ENCODE results near the gene OR1L8.
"Not testable (repeated sequence)": the region's sequence is repeated elsewhere in the genome, so short reads cannot be mapped to it uniquely, and the experiment has no call there.

The OR1L8 gene

DNA sequence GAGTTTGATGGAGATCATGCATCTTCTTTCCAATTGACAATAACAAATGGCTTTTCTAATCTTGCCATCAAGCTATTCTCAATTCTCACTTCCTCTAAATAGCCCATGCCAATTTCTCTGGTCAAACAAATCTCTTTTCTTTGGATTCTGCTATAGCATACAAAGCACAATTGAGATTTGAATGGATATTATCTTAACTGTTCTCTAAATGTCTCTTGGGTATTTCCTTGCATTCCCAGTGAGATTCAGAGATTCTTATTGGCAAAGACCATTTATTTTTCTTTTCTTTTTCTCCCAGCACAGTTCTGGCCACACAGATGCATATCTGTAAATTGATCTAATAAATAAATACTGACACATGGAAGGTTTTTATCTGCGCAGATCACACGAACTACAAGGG is 30.4 kb downstream of the OR1L8 start, which contains the start of gene OR1N2:
Gene OR1N2, plus strand, starts transcription at position 301 of the 400 bp plus-strand sequence. CDS start 100 bp downstream, outside the sequence.
- Histone ChIP-seq H3K4me3 (ENCODE audit: low read length) (no peak within 1 kb of the TSS), H3K27me3 (replicated peaks; ENCODE audit: control insufficient read depth, insufficient read depth, low read length) (no peaks in the 10 kb centered on the region), H3K36me3 (ENCODE audit: control insufficient read depth, insufficient read depth, low read length, severe bottlenecking) (no peaks in the 10 kb centered on the region), H3K4me1 (ENCODE audit: control insufficient read depth, insufficient read depth, low read length) (no peaks in the 10 kb centered on the region), H3K9ac (ENCODE audit: low read length) (no peak within 1 kb of the TSS), H3K9me3 (ENCODE audit: control insufficient read depth, low read length) (no peaks in the 10 kb centered on the region)
- DNase-seq (ENCODE audit: low read depth) = no peak

DNA sequence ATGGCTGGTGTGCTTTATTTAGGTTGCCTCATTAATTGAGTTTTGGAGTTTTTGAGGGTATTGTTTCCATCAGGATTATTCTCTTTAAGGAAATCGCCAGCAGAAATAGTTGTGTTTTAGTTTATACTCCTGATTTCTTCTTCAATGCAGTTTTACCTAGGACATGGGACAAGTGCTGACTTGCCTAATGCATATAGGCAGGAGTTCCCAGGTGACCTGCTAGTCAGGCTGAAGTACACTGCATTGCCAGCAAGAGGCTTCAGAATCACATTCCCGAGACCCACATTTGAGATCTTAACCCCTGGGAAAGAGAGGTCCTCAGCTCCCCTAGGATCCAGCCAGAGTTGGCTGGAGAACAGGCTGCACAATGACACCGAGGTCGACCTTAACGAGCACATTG is 31.8 kb downstream of the OR1L8 start:
- Histone ChIP-seq H3K9me3 (ENCODE audit: control insufficient read depth, low read length) (no peaks in the 10 kb centered on the region), H3K36me3 (ENCODE audit: control insufficient read depth, insufficient read depth, low read length, severe bottlenecking) (no peaks in the 10 kb centered on the region), H3K4me3 (ENCODE audit: low read length) (no peak overlapping the region), H3K27me3 (replicated peaks; ENCODE audit: control insufficient read depth, insufficient read depth, low read length) (no peaks in the 10 kb centered on the region), H3K4me1 (ENCODE audit: control insufficient read depth, insufficient read depth, low read length) (no peaks in the 10 kb centered on the region), H3K9ac (ENCODE audit: low read length) (no peak overlapping the region)
- no peak for DNase-seq (ENCODE audit: low read depth)

DNA sequence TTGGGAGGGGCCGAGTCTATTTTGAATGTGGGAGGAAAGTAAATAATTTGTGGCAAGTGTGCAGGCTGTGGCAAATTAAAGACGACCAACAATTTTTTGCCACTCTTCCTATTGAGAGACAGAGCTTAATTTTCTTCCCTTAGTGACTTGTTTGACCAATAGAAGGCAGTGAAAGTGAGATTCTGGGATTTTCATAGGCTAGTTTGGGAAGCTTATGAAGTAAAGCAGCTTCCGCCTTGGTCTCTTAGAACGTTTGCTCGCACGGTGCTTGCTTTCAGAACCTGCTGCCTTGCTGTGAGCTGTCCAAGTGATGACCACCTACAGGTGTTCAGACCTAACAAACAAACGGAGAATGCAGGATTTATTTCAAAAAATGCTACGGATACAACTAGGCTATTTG is 37.0 kb downstream of the OR1L8 start:
- Histone ChIP-seq H3K9ac (ENCODE audit: low read length) (no peak overlapping the region), H3K9me3 (ENCODE audit: control insufficient read depth, low read length) (no peaks in the 10 kb centered on the region), H3K36me3 (ENCODE audit: control insufficient read depth, insufficient read depth, low read length, severe bottlenecking) (no peaks in the 10 kb centered on the region), H3K4me3 (ENCODE audit: low read length) (peak overlapping the region; percentile 29), H3K4me1 (ENCODE audit: control insufficient read depth, insufficient read depth, low read length) (no peaks in the 10 kb centered on the region), H3K27me3 (replicated peaks; ENCODE audit: control insufficient read depth, insufficient read depth, low read length) (no peaks in the 10 kb centered on the region)
- DNase-seq (ENCODE audit: low read depth) = no peak

DNA sequence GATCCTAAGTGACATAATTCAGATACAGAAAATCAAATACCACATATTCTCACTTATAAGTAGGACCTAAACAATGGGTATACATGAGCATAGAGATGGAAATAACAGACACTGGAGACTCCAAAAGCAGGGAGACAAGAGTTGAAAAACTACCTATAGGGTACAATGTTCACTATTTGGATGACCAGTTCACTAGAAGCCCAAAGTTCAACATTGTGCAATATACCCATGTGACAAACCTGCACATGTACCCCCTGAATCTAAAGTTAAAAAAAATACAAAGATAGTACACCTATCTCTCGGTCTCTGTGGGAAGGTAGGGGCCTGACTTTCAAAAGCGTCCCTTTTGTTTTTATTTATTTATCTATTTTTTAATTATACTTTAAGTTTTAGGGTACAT is 44.4 kb downstream of the OR1L8 start:
- no peaks in the 10 kb centered on the region for H3K36me3 ChIP-seq (ENCODE audit: control insufficient read depth, insufficient read depth, low read length, severe bottlenecking)
- H3K9me3 ChIP-seq (ENCODE audit: control insufficient read depth, low read length) = peaks cover 5% of the 10 kb centered on the region
- H3K27me3 ChIP-seq (replicated peaks; ENCODE audit: control insufficient read depth, insufficient read depth, low read length) = no peaks in the 10 kb centered on the region
- no peak overlapping the region for H3K9ac ChIP-seq (ENCODE audit: low read length)
- H3K4me1 ChIP-seq (ENCODE audit: control insufficient read depth, insufficient read depth, low read length) = no peaks in the 10 kb centered on the region
- no peak overlapping the region for H3K4me3 ChIP-seq (ENCODE audit: low read length)
- no peak for DNase-seq (ENCODE audit: low read depth)

DNA sequence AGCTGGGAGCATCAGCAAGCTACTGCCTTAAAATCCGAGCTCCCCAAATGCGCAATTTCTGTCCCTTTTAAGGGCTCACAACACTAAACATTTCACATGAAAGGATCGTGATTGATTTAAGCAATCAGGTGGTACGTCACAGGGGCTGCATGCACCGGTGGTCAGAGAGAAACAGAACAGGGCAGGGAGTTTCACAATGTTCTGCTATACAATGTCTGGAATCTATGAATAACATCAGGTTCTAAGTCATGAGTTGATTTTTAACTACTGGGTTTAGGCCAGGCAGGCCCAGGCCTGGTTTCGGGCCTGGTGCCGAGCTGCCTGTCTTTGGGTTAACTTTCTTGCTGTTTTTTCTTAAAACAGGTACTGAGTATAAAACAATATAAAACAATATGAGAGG is 46.1 kb downstream of the OR1L8 start:
- not testable (repeated sequence) for H3K4me3 ChIP-seq (ENCODE audit: low read length); H3K36me3 ChIP-seq (ENCODE audit: control insufficient read depth, insufficient read depth, low read length, severe bottlenecking); DNase-seq (ENCODE audit: low read depth); H3K27me3 ChIP-seq (replicated peaks; ENCODE audit: control insufficient read depth, insufficient read depth, low read length); H3K4me1 ChIP-seq (ENCODE audit: control insufficient read depth, insufficient read depth, low read length); H3K9me3 ChIP-seq (ENCODE audit: control insufficient read depth, low read length); H3K9ac ChIP-seq (ENCODE audit: low read length)

DNA sequence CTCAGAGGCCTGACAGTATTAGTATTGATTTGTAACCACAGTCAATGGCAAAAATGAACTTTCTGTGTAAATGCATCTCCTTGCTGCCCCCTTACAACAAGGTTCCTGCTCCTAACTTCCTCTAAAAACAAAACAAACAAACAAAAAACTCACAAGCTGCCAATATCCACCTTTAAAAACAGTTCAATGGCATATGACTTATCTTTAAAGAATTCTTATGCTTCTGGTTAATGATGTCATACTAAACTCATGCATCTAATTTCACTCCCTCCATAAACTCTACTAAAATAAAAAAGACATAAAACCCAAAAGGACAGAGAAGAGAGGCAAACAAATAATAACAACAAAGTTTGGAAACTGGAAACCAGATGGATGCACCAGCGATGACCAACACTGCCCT is 47.0 kb downstream of the OR1L8 start:
- no peak overlapping the region for H3K9ac ChIP-seq (ENCODE audit: low read length)
- peak; percentile 1 for DNase-seq (ENCODE audit: low read depth)
- no peaks in the 10 kb centered on the region for H3K27me3 ChIP-seq (replicated peaks; ENCODE audit: control insufficient read depth, insufficient read depth, low read length)
- no peak overlapping the region for H3K4me3 ChIP-seq (ENCODE audit: low read length)
- H3K4me1 ChIP-seq (ENCODE audit: control insufficient read depth, insufficient read depth, low read length) = no peaks in the 10 kb centered on the region
- peaks cover 5% of the 10 kb centered on the region for H3K9me3 ChIP-seq (ENCODE audit: control insufficient read depth, low read length)
- H3K36me3 ChIP-seq (ENCODE audit: control insufficient read depth, insufficient read depth, low read length, severe bottlenecking) = no peaks in the 10 kb centered on the region

DNA sequence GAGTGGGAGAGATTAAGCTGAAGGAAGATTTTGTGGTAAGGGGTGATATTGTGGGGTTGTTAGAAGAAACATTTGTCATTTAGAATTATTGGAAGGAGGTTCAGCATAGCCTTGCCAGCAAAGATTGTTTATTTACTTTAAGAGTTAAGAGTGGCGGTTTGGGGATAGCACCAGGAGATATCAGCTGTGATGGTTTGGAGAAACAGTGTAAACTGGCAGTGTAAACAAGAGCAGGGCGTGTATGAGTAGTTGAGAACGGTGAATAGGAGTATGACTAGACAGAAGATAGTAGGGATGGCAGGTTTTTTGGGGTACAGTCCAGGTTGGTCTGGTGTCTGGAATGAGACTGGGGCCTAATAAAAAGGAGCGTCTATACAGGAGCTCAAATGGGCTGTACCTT is 52.0 kb downstream of the OR1L8 start:
- not testable (repeated sequence) for H3K4me3 ChIP-seq (ENCODE audit: low read length); H3K36me3 ChIP-seq (ENCODE audit: control insufficient read depth, insufficient read depth, low read length, severe bottlenecking); H3K4me1 ChIP-seq (ENCODE audit: control insufficient read depth, insufficient read depth, low read length); H3K9ac ChIP-seq (ENCODE audit: low read length); H3K27me3 ChIP-seq (replicated peaks; ENCODE audit: control insufficient read depth, insufficient read depth, low read length); H3K9me3 ChIP-seq (ENCODE audit: control insufficient read depth, low read length); DNase-seq (ENCODE audit: low read depth)

DNA sequence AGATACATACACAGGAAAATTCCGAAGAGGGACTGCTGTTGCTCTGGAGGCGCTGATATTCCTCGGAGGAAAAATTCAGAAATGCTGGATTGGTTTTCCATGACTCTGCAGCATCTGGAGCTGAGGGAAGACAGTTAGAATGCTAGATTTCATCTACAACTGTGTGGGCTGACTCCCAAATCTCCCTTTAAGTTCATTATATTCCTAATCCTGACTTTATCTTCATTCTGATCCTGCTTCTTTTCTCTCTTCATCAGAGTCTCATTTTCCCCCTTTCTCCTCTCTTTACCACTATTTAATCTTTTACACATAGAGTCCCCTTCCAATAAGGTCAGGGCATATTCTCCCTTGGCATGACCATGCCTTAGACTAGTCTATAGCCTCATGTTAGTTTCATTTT is 56.0 kb downstream of the OR1L8 start, which contains the start of gene OR1N1:
Gene OR1N1, minus strand, starts transcription at position 101 of the 400 bp plus-strand sequence. Its CDS starts 0 bp downstream, at position 101.
- no peak for DNase-seq (ENCODE audit: low read depth)
- Histone ChIP-seq H3K27me3 (replicated peaks; ENCODE audit: control insufficient read depth, insufficient read depth, low read length) (no peaks in the 10 kb centered on the region), H3K4me1 (ENCODE audit: control insufficient read depth, insufficient read depth, low read length) (no peaks in the 10 kb centered on the region), H3K9me3 (ENCODE audit: control insufficient read depth, low read length) (no peaks in the 10 kb centered on the region), H3K9ac (ENCODE audit: low read length) (no peak within 1 kb of the TSS), H3K36me3 (ENCODE audit: control insufficient read depth, insufficient read depth, low read length, severe bottlenecking) (no peaks in the 10 kb centered on the region), H3K4me3 (ENCODE audit: low read length) (no peak within 1 kb of the TSS)

DNA sequence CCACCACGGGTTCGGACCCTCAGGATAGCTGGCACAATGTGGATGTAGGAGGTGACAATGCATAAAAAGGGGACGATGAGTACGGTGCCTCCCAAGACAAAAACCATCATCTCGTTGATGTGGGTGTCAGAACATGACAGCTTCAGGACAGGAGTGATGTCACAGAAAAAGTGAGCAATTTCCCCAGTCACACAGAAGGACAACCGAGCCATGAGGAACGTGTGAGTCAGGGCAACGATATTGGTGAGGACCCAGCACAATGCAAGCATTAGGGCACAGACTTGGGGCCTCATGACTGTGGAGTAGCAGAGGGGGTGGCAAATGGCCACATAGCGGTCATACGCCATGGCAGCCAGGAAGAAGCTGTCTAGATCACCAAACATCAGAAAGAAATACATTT is 56.6 kb downstream of the OR1L8 start:
- H3K4me3 ChIP-seq (ENCODE audit: low read length) = no peak overlapping the region
- no peaks in the 10 kb centered on the region for H3K9me3 ChIP-seq (ENCODE audit: control insufficient read depth, low read length)
- H3K27me3 ChIP-seq (replicated peaks; ENCODE audit: control insufficient read depth, insufficient read depth, low read length) = no peaks in the 10 kb centered on the region

DNA sequence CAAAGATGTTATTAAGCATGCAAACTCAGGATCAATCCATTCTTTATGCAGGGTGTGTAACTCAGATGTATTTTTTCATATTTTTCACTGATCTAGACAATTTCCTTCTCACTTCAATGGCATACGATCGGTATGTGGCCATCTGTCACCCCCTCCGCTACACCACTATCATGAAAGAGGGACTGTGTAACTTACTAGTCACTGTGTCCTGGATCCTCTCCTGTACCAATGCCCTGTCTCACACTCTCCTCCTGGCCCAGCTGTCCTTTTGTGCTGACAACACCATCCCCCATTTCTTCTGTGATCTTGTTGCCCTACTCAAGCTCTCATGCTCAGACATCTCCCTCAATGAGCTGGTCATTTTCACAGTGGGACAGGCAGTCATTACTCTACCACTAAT is 63.8 kb downstream of the OR1L8 start:
- H3K36me3 ChIP-seq (ENCODE audit: control insufficient read depth, insufficient read depth, low read length, severe bottlenecking) = no peaks in the 10 kb centered on the region
- no peaks in the 10 kb centered on the region for H3K27me3 ChIP-seq (replicated peaks; ENCODE audit: control insufficient read depth, insufficient read depth, low read length)
- no peak overlapping the region for H3K4me3 ChIP-seq (ENCODE audit: low read length)
- no peaks in the 10 kb centered on the region for H3K9me3 ChIP-seq (ENCODE audit: control insufficient read depth, low read length)
- H3K9ac ChIP-seq (ENCODE audit: low read length) = no peak overlapping the region
- DNase-seq (ENCODE audit: low read depth) = no peak
- no peaks in the 10 kb centered on the region for H3K4me1 ChIP-seq (ENCODE audit: control insufficient read depth, insufficient read depth, low read length)

More for the DNA sequence above, 56.6 kb downstream of the OR1L8 start:
- no peaks in the 10 kb centered on the region for H3K4me1 ChIP-seq (ENCODE audit: control insufficient read depth, insufficient read depth, low read length)
- H3K36me3 ChIP-seq (ENCODE audit: control insufficient read depth, insufficient read depth, low read length, severe bottlenecking) = no peaks in the 10 kb centered on the region
- no peak overlapping the region for H3K9ac ChIP-seq (ENCODE audit: low read length)
- no peak for DNase-seq (ENCODE audit: low read depth)

DNA sequence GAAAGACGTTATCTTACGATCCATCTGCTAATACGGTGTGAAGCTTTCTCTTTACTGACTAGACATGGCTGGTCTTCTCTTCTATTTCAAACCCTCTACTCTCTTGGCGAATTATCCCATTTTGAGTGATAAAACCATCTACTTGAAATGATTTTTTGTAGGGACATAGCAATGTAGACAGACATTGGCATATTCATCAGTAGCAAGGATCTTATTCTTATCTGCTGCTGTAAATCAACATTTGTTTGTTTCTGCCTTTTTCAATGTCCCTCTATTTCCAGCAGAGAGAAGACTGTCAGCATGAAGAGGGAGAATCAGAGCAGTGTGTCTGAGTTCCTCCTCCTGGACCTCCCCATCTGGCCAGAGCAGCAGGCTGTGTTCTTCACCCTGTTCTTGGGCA is 64.3 kb downstream of the OR1L8 start, which contains the start of gene OR1J4:
Gene OR1J4, plus strand, starts transcription at position 301 of the 400 bp plus-strand sequence. Its CDS starts 0 bp downstream, at position 301.
- no peak within 1 kb of the TSS for H3K9ac ChIP-seq (ENCODE audit: low read length)
- H3K4me3 ChIP-seq (ENCODE audit: low read length) = no peak within 1 kb of the TSS
- no peaks in the 10 kb centered on the region for H3K36me3 ChIP-seq (ENCODE audit: control insufficient read depth, insufficient read depth, low read length, severe bottlenecking)
- no peaks in the 10 kb centered on the region for H3K4me1 ChIP-seq (ENCODE audit: control insufficient read depth, insufficient read depth, low read length)
- DNase-seq (ENCODE audit: low read depth) = no peak
- H3K9me3 ChIP-seq (ENCODE audit: control insufficient read depth, low read length) = no peaks in the 10 kb centered on the region
- no peaks in the 10 kb centered on the region for H3K27me3 ChIP-seq (replicated peaks; ENCODE audit: control insufficient read depth, insufficient read depth, low read length)

DNA sequence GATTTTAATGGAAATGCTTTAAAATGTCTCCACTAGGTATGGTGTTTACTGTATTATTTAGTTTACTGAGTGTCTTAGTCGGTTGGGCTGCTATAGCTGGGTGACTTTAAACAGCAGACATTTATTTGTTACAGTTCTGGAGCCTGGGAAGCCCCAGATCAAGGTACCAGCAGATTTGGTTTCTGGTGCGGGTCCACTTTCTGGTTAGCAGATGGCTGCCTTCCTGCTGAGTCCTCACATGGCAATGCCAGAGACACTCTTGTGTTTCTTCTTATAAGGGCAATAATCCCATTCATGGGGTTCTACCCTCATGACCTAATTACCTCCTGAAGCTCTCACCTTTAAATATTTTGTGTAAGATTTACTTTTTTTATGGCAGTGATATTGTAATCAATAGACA is 65.0 kb downstream of the OR1L8 start:
- no peaks in the 10 kb centered on the region for H3K36me3 ChIP-seq (ENCODE audit: control insufficient read depth, insufficient read depth, low read length, severe bottlenecking)
- DNase-seq (ENCODE audit: low read depth) = no peak
- no peaks in the 10 kb centered on the region for H3K4me1 ChIP-seq (ENCODE audit: control insufficient read depth, insufficient read depth, low read length)
- H3K9ac ChIP-seq (ENCODE audit: low read length) = no peak overlapping the region
- H3K4me3 ChIP-seq (ENCODE audit: low read length) = no peak overlapping the region
- H3K27me3 ChIP-seq (replicated peaks; ENCODE audit: control insufficient read depth, insufficient read depth, low read length) = no peaks in the 10 kb centered on the region
- H3K9me3 ChIP-seq (ENCODE audit: control insufficient read depth, low read length) = no peaks in the 10 kb centered on the region

All from adipocyte (in vitro differentiated cells).